ENCODE measurements around the gene CXCL3. TPM values are rescaled to one million over a fixed set of nuclear protein-coding genes. Genes with fewer than 3 reads are reported as not detected.

CXCL3 gene
- total and polyA plus RNA-seq, 9 of the 15 experiments (the other 6 are each of a cell fraction or from before 2014, with no cell fraction given): 2.3 to 8.9 (median 6.1) TPM

- TF ChIP-seq GTF3C2 (IDR thresholded peaks at IDR 0.05; ENCODE audit: borderline replicate concordance, extremely low read depth, insufficient read length): no peak
- TF ChIP-seq ESRRA (IDR thresholded peaks at IDR 0.05; ENCODE audit: borderline replicate concordance, low read depth): 0 out of 2 replicates have a peak, but pooled peaks have one; percentile 25
- TF ChIP-seq SMARCB1 (IDR thresholded peaks at IDR 0.05; ENCODE audit: insufficient read length, low read depth): no peak
- TF ChIP-seq SMAD3 (CRISPR knock-in tag; conservative IDR thresholded peaks at IDR 0.05): no peak
- TF ChIP-seq NFXL1 (CRISPR knock-in tag; IDR thresholded peaks at IDR 0.05): no peak
- TF ChIP-seq CHAMP1 (IDR thresholded peaks at IDR 0.05): 0 out of 2 replicates have a peak, but pooled peaks have one; percentile 8
- TF ChIP-seq RBM15 (IDR thresholded peaks at IDR 0.05; ENCODE audit: insufficient read depth, low read length): no peak
- peak; percentile 91 for TF ChIP-seq ARID1B (IDR thresholded peaks at IDR 0.05)
- peak in 1 of 2 experiments; percentile 85; a peak in 1 of 4 replicates for TF ChIP-seq ZNF639 (CRISPR knock-in tag; conservative IDR thresholded peaks at IDR 0.05 in 1 of 2, IDR thresholded peaks at IDR 0.05 in 1 of 2)
- TF ChIP-seq ZNF717 (CRISPR knock-in tag; IDR thresholded peaks at IDR 0.05): no peak
- TF ChIP-seq ARID2 (IDR thresholded peaks at IDR 0.05): no peak
- TF ChIP-seq NCOA4 (IDR thresholded peaks at IDR 0.05; ENCODE audit: partially characterized antibody): no peak
- no peak for TF ChIP-seq SAFB (IDR thresholded peaks at IDR 0.05; ENCODE audit: borderline replicate concordance, low read depth, low read length)
- peak; percentile 96 for TF ChIP-seq ZNF316 (IDR thresholded peaks at IDR 0.05)
- TF ChIP-seq KDM4B (IDR thresholded peaks at IDR 0.05; ENCODE audit: borderline replicate concordance in 2 of 2, low read depth in 1 of 2): no peak
- peak; percentile 80 for TF ChIP-seq CREB1 (IDR thresholded peaks at IDR 0.05)
- no peak; the same call in 1 of the 2 replicates for TF ChIP-seq CREB1 (CRISPR knock-in tag; IDR thresholded peaks at IDR 0.05)
- TF ChIP-seq KLF10 (CRISPR knock-in tag; IDR thresholded peaks at IDR 0.05): no peak
- peak; percentile 96 for TF ChIP-seq CEBPG (CRISPR knock-in tag; IDR thresholded peaks at IDR 0.05)
- peak; percentile 97 to 99 for TF ChIP-seq CEBPG (tag; conservative IDR thresholded peaks at IDR 0.05 in 1 of 2, IDR thresholded peaks at IDR 0.05 in 1 of 2)
- no peak for TF ChIP-seq BRCA1 (IDR thresholded peaks at IDR 0.05)
- TF ChIP-seq BRCA1 (CRISPR knock-in tag; IDR thresholded peaks at IDR 0.05): no peak
Observed at GRCh38 chr4:74056858-74057562, 18.5 kb upstream of the CXCL3 start (continued).

All from K562 (cell line).